K562 (cell line): ENCODE data around the gene GRIK5. TPM values are rescaled to one million over a fixed set of nuclear protein-coding genes. Genes with fewer than 3 reads are reported as not detected.

Source experiments
- ATAC-seq: fragments of 200-7000 bp; cut with Tn5 transposase; 3 replicates; pipeline ENCODE4 v1.9.1; 2020; ENCODE audit warnings: moderate library complexity
- BruUV-seq: library from RNA; stranded (reverse); fragments of 400-500 nt; replicated peaks from 2 replicates; lab custom pipeline; 2021; lab: Mats Ljungman, UMichigan
- CTCF ChIA-PET: fragments of 300-600 bp; formaldehyde crosslinking; extraction: SDS; loops from one replicate; lab custom pipeline; 2021; ENCODE audit warnings: low intra/inter-chr PET ratio; lab: Yijun Ruan, JAX
- POLR2A ChIA-PET: fragments of 300-600, 350-650 bp; sonication (Branson Sonifier 250); formaldehyde crosslinking; extraction: SDS; loops from one replicate; lab custom pipeline; 2021; ENCODE audit warnings: antibody characterized with exemption, inconsistent platforms; lab: Yijun Ruan, JAX
- DNase-seq, 4 experiments: peaks; one replicate each; pipeline versions ENCODE4 v3.0.0 to v3.0.0-alpha.2; 2011 to 2018; ENCODE audit warnings: low spot score in 3 of 4, mixed read lengths in 3 of 4; ENCODE audit errors: extremely low read depth in 1 of 4
- FAIRE-seq: peaks from 2 replicates; lab custom pipeline; 2011; peaks lifted over from hg19 to GRCh38; lab: Jason Lieb, UNC
- H2AFZ ChIP-seq: 2 replicates; pipeline ENCODE4 v1.6.0; 2011; ENCODE audit warnings: low read depth, low read length, control low read depth, inconsistent platforms
- H3K27ac ChIP-seq: fragments of 200-600 bp; 3 replicates; pipeline ENCODE4 v1.8.0; 2011; ENCODE audit warnings: low read depth, mild to moderate bottlenecking, control low read depth, inconsistent platforms, low read length, moderate library complexity, mixed read lengths; ENCODE audit errors: extremely low read depth
- H3K27me3 ChIP-seq, 2 experiments: fragments of 300-600 bp in 1 of 2; 2 replicates in 1 of 2; 3 replicates in 1 of 2; pipeline versions ENCODE4 v1.6.0 to v1.8.0; 2011; ENCODE audit warnings: inconsistent platforms in 2 of 2, low read length in 2 of 2, mild to moderate bottlenecking in 1 of 2, mixed read lengths in 1 of 2, moderate library complexity in 1 of 2; ENCODE audit not compliant: control insufficient read depth in 2 of 2, insufficient read depth in 2 of 2
- H3K36me3 ChIP-seq: fragments of 300-600 bp; 3 replicates; pipeline ENCODE4 v1.8.0; 2011; ENCODE audit warnings: mild to moderate bottlenecking, low read length, inconsistent platforms; ENCODE audit not compliant: control insufficient read depth, insufficient read depth
- H3K4me1 ChIP-seq, 2 experiments: fragments of 200-600 bp in 1 of 2; replicated peaks in 1 of 2; 2 replicates in 1 of 2; 3 replicates in 1 of 2; pipeline versions ENCODE4 v1.5.1 to v1.8.0; 2011; ENCODE audit warnings: inconsistent platforms in 2 of 2, low read length in 2 of 2, mild to moderate bottlenecking in 1 of 2, mixed read lengths in 1 of 2, moderate library complexity in 1 of 2; ENCODE audit not compliant: control insufficient read depth in 2 of 2, insufficient read depth in 2 of 2
- H3K4me2 ChIP-seq: 2 replicates; pipeline ENCODE4 v1.6.1; 2011; ENCODE audit warnings: low read length, control low read depth, inconsistent platforms, mixed read lengths; ENCODE audit not compliant: insufficient read depth
- H3K4me3 ChIP-seq: fragments of 200-600 bp; sonication (generic), shearing (Covaris generic); 2 replicates; pipeline ENCODE4 v1.5.1; 2016; ENCODE audit warnings: control low read depth, inconsistent platforms
- H3K79me2 ChIP-seq: fragments of 200-600 bp; 3 replicates; pipeline ENCODE4 v1.8.0; 2011; ENCODE audit warnings: low read length, inconsistent platforms; ENCODE audit not compliant: control insufficient read depth, insufficient read depth
- H3K9ac ChIP-seq, 2 experiments: 2 replicates each; pipeline versions ENCODE4 v1.6.0 to v1.6.1; 2011; ENCODE audit warnings: low read depth in 2 of 2, low read length in 2 of 2, control low read depth in 1 of 2, inconsistent platforms in 1 of 2, mild to moderate bottlenecking in 1 of 2, mixed read lengths in 1 of 2; ENCODE audit not compliant: insufficient read depth in 1 of 2
- H3K9me1 ChIP-seq: one replicate; pipeline ENCODE4 v1.6.0; 2011; ENCODE audit warnings: inconsistent platforms, mild to moderate bottlenecking, low read length, moderate library complexity; ENCODE audit not compliant: control insufficient read depth, insufficient read depth
- H3K9me3 ChIP-seq: replicated peaks from 2 replicates; pipeline ENCODE4 v1.5.1; 2011; ENCODE audit warnings: low read depth, low read length, inconsistent platforms; ENCODE audit not compliant: control insufficient read depth, insufficient read depth
- H4K20me1 ChIP-seq: replicated peaks from 2 replicates; pipeline ENCODE4 v1.6.1; 2011; ENCODE audit warnings: low read length, inconsistent platforms, mixed read lengths; ENCODE audit not compliant: control insufficient read depth, insufficient read depth
- ADNP ChIP-seq: fragments of 200-800 bp; sonication (Bioruptor generic); IDR thresholded peaks from 2 replicates; pipeline ENCODE4 v1.6.1; 2016; ENCODE audit warnings: missing genetic modification characterization, missing compliant biosample characterization
- AFF1 ChIP-seq, 2 experiments: fragments of 450-650 bp; IDR thresholded peaks; 2 replicates each; pipeline ENCODE4 v1.6.1; 2018; ENCODE audit warnings: mild to moderate bottlenecking in 2 of 2, low read depth in 1 of 2; ENCODE audit not compliant: partially characterized antibody in 2 of 2
- EGR1 ChIP-seq: fragments of 450-650 bp; conservative IDR thresholded peaks from 2 replicates; pipeline ENCODE4 v1.6.1; 2017; ENCODE audit warnings: mild to moderate bottlenecking
- MYNN ChIP-seq, 2 experiments: sonication (generic); formaldehyde crosslinking in 1 of 2; IDR thresholded peaks; 2 replicates each; pipeline versions ENCODE4 v1.5.0 to v1.6.1; 2016 to 2020; ENCODE audit warnings: antibody characterized with exemption in 1 of 2, missing genetic modification reagents in 1 of 2
- NRF1 ChIP-seq, 2 experiments: fragments of 450-650 bp; IDR thresholded peaks in 1 of 2; conservative IDR thresholded peaks in 1 of 2; 2 replicates each; pipeline ENCODE4 v1.6.1; 2014; ENCODE audit warnings: mild to moderate bottlenecking in 2 of 2
- WGBS: fragments of 100-300 bp; shearing (Covaris generic); methylation state at CpG from one replicate; pipeline ENCODE4 v1.1.6; 2016; ENCODE audit warnings: low coverage, mixed read lengths; ENCODE audit not compliant: insufficient coverage; ENCODE audit errors: missing lambda C conversion rate; 5-methylcytosine and 5-hydroxymethylcytosine counted together
- in situ Hi-C: fragments of 300-500 bp; cut with MboI; formaldehyde crosslinking; loops from 4 replicates; pipeline ENCODE4 v1.15.0; 2018; ENCODE audit warnings: inconsistent platforms, mixed read lengths
- intact Hi-C: fragments of 100-400 bp; cut with micrococcal nuclease; formaldehyde crosslinking; loops from 2 replicates; pipeline ENCODE4 v1.14.2; 2022
- polyA plus RNA-seq, 8 experiments: library from polyadenylated mRNA; depleted of rRNA in 4 of 8; stranded (reverse) in 5 of 8; unstranded in 3 of 8; fragments of >200 nt; fragmentation: Nextera tagmentation in 2 of 8; fragmentation: Illumina TruSeq in 1 of 8; extraction: Ambion mirVana in 2 of 8; extraction: Trizol in 1 of 8; gene quantifications; 2 replicates each; pipeline versions ENCODE4 v1.2.1 to v1.2.3, GENCODE V29; 2011 to 2014; ENCODE audit warnings: inconsistent platforms in 1 of 8, missing spikeins in 1 of 8
- total RNA-seq, 7 experiments: library from RNA; depleted of rRNA in 6 of 7; stranded (reverse); fragments of >200 nt in 6 of 7; fragmentation: Illumina TruSeq in 2 of 7; extraction: Trizol in 2 of 7; gene quantifications; 2 replicates each; pipeline versions ENCODE4 v1.2.1 to v1.2.3, GENCODE V29; 2011 to 2021; ENCODE audit warnings: low replicate concordance in 1 of 7
- TF ChIP-seq, protein P1 (sequence below): sonication (generic); formaldehyde crosslinking; IDR thresholded peaks from 2 replicates; pipeline ENCODE4 v1.8.1; 2023; ENCODE audit warnings: mild to moderate bottlenecking, missing genetic modification reagents, moderate library complexity

The GRIK5 gene
- total and polyA plus RNA-seq, 9 of the 15 experiments (the other 6 are each of a cell fraction or from before 2014, with no cell fraction given), result 0.04 to 0.55 (median 0.27) TPM; not detected in 2

GRCh38 chr19:41987141-41987860, 82.7 kb downstream of the GRIK5 start:
- Histone ChIP-seq H3K79me2 (no peaks in the 10 kb centered on the region), H4K20me1 (no peaks in the 10 kb centered on the region; the same call in none of the 2 replicates), H3K9ac (no peak overlapping the region; a peak in 1 of 4 replicates), H3K27ac (no peak overlapping the region), H3K4me3 (no peak overlapping the region), H3K4me1 (peaks cover 0 to 9% of the 10 kb centered on the region in 2 experiments; a peak in 2 of 5 replicates), H3K4me2 (no peak overlapping the region), H3K9me1 (no peaks in the 10 kb centered on the region), H3K27me3 (peaks cover 31 to 58% of the 10 kb centered on the region in 2 experiments), H2AFZ (no peak overlapping the region), H3K36me3 (no peaks in the 10 kb centered on the region), H3K9me3 (no peaks in the 10 kb centered on the region)
- ATAC-seq, result no peak
- FAIRE-seq, result peak; percentile 19
- TF ChIP-seq ADNP (no peak), NRF1 (conservative IDR thresholded peaks at IDR 0.05 in 1 of 2, IDR thresholded peaks at IDR 0.05 in 1 of 2) (0 out of 4 replicates have a peak, but pooled peaks of 1 of the 2 experiments have one; percentile 27)
- ChIA-PET POLR2A (no interaction called here), CTCF (no interaction called here)
- WGBS, result 5% methylated on average over 10 of the region's 10 CpGs
- in situ Hi-C loops, result no loop called here
- no TSS peak for BruUV-seq
- intact Hi-C loops, result no loop called here
- DNase-seq, result no peak

DNA sequence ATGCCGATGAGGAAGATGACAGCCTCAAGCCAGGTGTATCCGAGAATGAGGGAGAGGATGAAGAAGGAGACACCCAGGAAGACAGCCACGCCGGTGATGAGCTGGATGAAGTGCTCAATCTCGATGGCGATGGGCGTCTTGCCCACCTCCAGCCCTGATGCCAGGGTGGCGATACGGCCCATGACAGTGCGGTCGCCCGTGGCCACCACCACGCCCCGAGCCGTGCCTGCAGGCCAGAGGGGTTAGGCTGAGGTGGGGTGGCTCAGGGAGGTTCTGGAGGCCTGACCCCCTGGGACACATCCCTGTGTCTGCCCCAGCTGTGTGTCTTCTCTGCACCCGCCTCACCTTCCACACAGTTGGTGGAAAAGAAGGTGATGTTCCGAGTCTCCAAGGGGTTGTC, 85.0 kb downstream of the GRIK5 start:
- WGBS, result 2% methylated on average over 17 of the region's 17 CpGs
- H3K27me3 ChIP-seq, result peaks cover 44 to 68% of the 10 kb centered on the region in 2 experiments
- no peak overlapping the region for H3K4me2 ChIP-seq
- ATAC-seq (no peak), DNase-seq (no peak), FAIRE-seq (no peak)
- H3K4me3 ChIP-seq, result no peak overlapping the region
- in situ Hi-C loops (no loop called here), intact Hi-C loops (no loop called here)
- H3K27ac ChIP-seq, result no peak overlapping the region
- H3K9me1 ChIP-seq, result peaks cover 2% of the 10 kb centered on the region
- H3K4me1 ChIP-seq, result peaks cover 0 to under 1% of the 10 kb centered on the region in 2 experiments; a peak in 1 of 5 replicates
- H3K79me2 ChIP-seq, result no peaks in the 10 kb centered on the region
- H2AFZ ChIP-seq, result no peak overlapping the region
- H3K9ac ChIP-seq, result no peak overlapping the region
- POLR2A ChIA-PET, result interaction anchor here (0.7 kb wide), 1 partner anchor 11 kb away, joined by 3 read pairs; no protein-coding TSS in a partner anchor
- CTCF ChIA-PET, result no interaction called here
- H3K36me3 ChIP-seq, result no peaks in the 10 kb centered on the region
- BruUV-seq, result no TSS peak
- no peaks in the 10 kb centered on the region for H3K9me3 ChIP-seq
- H4K20me1 ChIP-seq, result 0 out of 2 replicates have a peak, but pooled peaks cover 2% of the 10 kb centered on the region
- no peak for TF ChIP-seq MYNN (IDR thresholded peaks at IDR 0.05)
- no peak for TF ChIP-seq MYNN (CRISPR knock-in tag; IDR thresholded peaks at IDR 0.05)
- TF ChIP-seq, protein P1, sequence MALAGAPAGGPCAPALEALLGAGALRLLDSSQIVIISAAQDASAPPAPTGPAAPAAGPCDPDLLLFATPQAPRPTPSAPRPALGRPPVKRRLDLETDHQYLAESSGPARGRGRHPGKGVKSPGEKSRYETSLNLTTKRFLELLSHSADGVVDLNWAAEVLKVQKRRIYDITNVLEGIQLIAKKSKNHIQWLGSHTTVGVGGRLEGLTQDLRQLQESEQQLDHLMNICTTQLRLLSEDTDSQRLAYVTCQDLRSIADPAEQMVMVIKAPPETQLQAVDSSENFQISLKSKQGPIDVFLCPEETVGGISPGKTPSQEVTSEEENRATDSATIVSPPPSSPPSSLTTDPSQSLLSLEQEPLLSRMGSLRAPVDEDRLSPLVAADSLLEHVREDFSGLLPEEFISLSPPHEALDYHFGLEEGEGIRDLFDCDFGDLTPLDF (CRISPR knock-in tag), result no peak
- no peak for TF ChIP-seq ADNP
- TF ChIP-seq AFF1 (IDR thresholded peaks at IDR 0.05; ENCODE audit: low read depth in 1 of 2, partially characterized antibody in 2 of 2), result no peak
- TF ChIP-seq EGR1, result no peak
